ENCODE measurements around the gene ABCA5.
"Not testable (repeated sequence)": the region's sequence is repeated elsewhere in the genome, so short reads cannot be mapped to it uniquely, and the experiment has no call there.

ABCA5 gene

DNA sequence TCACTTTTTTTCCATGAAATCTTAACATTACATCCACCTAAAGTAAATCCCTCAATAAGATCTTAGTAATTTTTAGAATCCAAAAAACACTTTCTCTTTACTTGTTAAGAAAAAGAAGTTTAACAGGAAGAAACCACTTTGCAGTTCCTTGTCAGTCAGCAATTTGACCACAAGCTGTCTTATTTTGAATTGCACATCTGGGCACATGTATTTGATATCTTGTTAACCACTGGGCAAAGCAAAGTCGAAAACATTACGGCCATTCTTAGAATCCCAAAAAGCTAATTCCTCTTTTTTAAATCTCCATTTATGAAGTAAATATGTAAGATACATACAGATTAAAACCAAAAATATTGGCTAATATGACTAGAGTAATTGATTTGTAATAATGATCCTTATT, 99.4 kb downstream of the ABCA5 start:
- no peaks in the 10 kb centered on the region for H3K36me3 ChIP-seq (ENCODE audit: insufficient read depth, low read depth, low read length)
- H3K27ac ChIP-seq (ENCODE audit: low read length): no peak overlapping the region
- H3K9ac ChIP-seq (ENCODE audit: low read depth, low read length): no peak overlapping the region
- no peaks in the 10 kb centered on the region for H3K9me3 ChIP-seq (ENCODE audit: insufficient read depth, low read depth, low read length)
- H3K27me3 ChIP-seq (ENCODE audit: insufficient read depth, low read length): no peaks in the 10 kb centered on the region
- H3K4me3 ChIP-seq (ENCODE audit: low read length): no peak overlapping the region
- H3K4me1 ChIP-seq (ENCODE audit: insufficient read depth, low read length): no peaks in the 10 kb centered on the region

GRCh38 chr17:69223809-69224208, 103.1 kb downstream of the ABCA5 start:
- Histone ChIP-seq H3K9me3 (ENCODE audit: insufficient read depth, low read depth, low read length) (no peaks in the 10 kb centered on the region), H3K27ac (ENCODE audit: low read length) (no peak overlapping the region), H3K27me3 (ENCODE audit: insufficient read depth, low read length) (no peaks in the 10 kb centered on the region)

GRCh38 chr17:69222707-69223258, 104.2 kb downstream of the ABCA5 start:
- Histone ChIP-seq H3K36me3 (ENCODE audit: insufficient read depth, low read depth, low read length) (no peaks in the 10 kb centered on the region), H3K27ac (ENCODE audit: low read length) (no peak overlapping the region), H3K4me3 (ENCODE audit: low read length) (no peak overlapping the region), H3K27me3 (ENCODE audit: insufficient read depth, low read length) (no peaks in the 10 kb centered on the region), H3K9me3 (ENCODE audit: insufficient read depth, low read depth, low read length) (no peaks in the 10 kb centered on the region), H3K9ac (ENCODE audit: low read depth, low read length) (no peak overlapping the region), H3K4me1 (ENCODE audit: insufficient read depth, low read length) (no peaks in the 10 kb centered on the region)

More at GRCh38 chr17:69223809-69224208, 103.1 kb downstream of the ABCA5 start:
- no peaks in the 10 kb centered on the region for H3K36me3 ChIP-seq (ENCODE audit: insufficient read depth, low read depth, low read length)
- no peak overlapping the region for H3K4me3 ChIP-seq (ENCODE audit: low read length)
- no peaks in the 10 kb centered on the region for H3K4me1 ChIP-seq (ENCODE audit: insufficient read depth, low read length)
- H3K9ac ChIP-seq (ENCODE audit: low read depth, low read length): no peak overlapping the region

GRCh38 chr17:69220098-69220497, 106.8 kb downstream of the ABCA5 start:
- Histone ChIP-seq H3K4me3 (ENCODE audit: low read length) (no peak overlapping the region), H3K36me3 (ENCODE audit: insufficient read depth, low read depth, low read length) (no peaks in the 10 kb centered on the region), H3K27ac (ENCODE audit: low read length) (no peak overlapping the region), H3K9me3 (ENCODE audit: insufficient read depth, low read depth, low read length) (no peaks in the 10 kb centered on the region), H3K4me1 (ENCODE audit: insufficient read depth, low read length) (no peaks in the 10 kb centered on the region), H3K27me3 (ENCODE audit: insufficient read depth, low read length) (no peaks in the 10 kb centered on the region), H3K9ac (ENCODE audit: low read depth, low read length) (no peak overlapping the region)

GRCh38 chr17:69218986-69219385, 107.9 kb downstream of the ABCA5 start:
- no peak overlapping the region for H3K9ac ChIP-seq (ENCODE audit: low read depth, low read length)
- no peaks in the 10 kb centered on the region for H3K36me3 ChIP-seq (ENCODE audit: insufficient read depth, low read depth, low read length)
- no peak overlapping the region for H3K4me3 ChIP-seq (ENCODE audit: low read length)
- H3K4me1 ChIP-seq (ENCODE audit: insufficient read depth, low read length): no peaks in the 10 kb centered on the region
- no peak overlapping the region for H3K27ac ChIP-seq (ENCODE audit: low read length)
- H3K9me3 ChIP-seq (ENCODE audit: insufficient read depth, low read depth, low read length): no peaks in the 10 kb centered on the region
- no peaks in the 10 kb centered on the region for H3K27me3 ChIP-seq (ENCODE audit: insufficient read depth, low read length)

GRCh38 chr17:69213059-69213813, 113.7 kb downstream of the ABCA5 start:
- Histone ChIP-seq H3K4me1 (ENCODE audit: insufficient read depth, low read length) (no peaks in the 10 kb centered on the region; the same call in 1 of the 2 replicates), H3K9ac (ENCODE audit: low read depth, low read length) (no peak overlapping the region), H3K27me3 (ENCODE audit: insufficient read depth, low read length) (no peaks in the 10 kb centered on the region), H3K27ac (ENCODE audit: low read length) (no peak overlapping the region), H3K4me3 (ENCODE audit: low read length) (no peak overlapping the region), H3K36me3 (ENCODE audit: insufficient read depth, low read depth, low read length) (no peaks in the 10 kb centered on the region), H3K9me3 (ENCODE audit: insufficient read depth, low read depth, low read length) (no peaks in the 10 kb centered on the region)

- no peaks in the 10 kb centered on the region; the same call in 1 of the 2 replicates for H3K4me1 ChIP-seq (ENCODE audit: insufficient read depth, low read length)
- H3K9ac ChIP-seq (ENCODE audit: low read depth, low read length): no peak overlapping the region
- H3K27me3 ChIP-seq (ENCODE audit: insufficient read depth, low read length): no peaks in the 10 kb centered on the region
- no peak overlapping the region for H3K4me3 ChIP-seq (ENCODE audit: low read length)
- H3K9me3 ChIP-seq (ENCODE audit: insufficient read depth, low read depth, low read length): no peaks in the 10 kb centered on the region
- no peaks in the 10 kb centered on the region for H3K36me3 ChIP-seq (ENCODE audit: insufficient read depth, low read depth, low read length)
- no peak overlapping the region for H3K27ac ChIP-seq (ENCODE audit: low read length)
Measured at GRCh38 chr17:69208640-69209039, 118.3 kb downstream of the ABCA5 start.

DNA sequence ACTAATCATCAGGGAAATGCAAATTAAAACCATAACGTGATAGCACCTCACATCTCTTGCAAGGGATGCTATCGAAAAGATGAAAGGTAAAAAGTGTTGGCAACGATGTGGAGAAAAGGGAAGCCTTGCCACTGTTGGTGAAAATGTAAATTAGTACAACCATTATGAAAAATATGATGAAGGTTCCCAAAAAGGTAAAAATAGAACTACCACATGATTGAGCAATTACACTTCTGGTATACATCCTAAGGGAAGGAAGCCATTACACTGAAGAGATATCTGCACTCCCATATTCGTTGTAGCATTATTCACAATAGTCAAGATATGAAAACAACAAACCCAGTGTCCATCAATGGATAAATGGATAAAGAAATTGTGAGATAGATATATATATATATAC, 119.8 kb downstream of the ABCA5 start:
- Histone ChIP-seq H3K36me3 (ENCODE audit: insufficient read depth, low read depth, low read length) (no peaks in the 10 kb centered on the region), H3K9ac (ENCODE audit: low read depth, low read length) (no peak overlapping the region), H3K4me1 (ENCODE audit: insufficient read depth, low read length) (no peaks in the 10 kb centered on the region), H3K4me3 (ENCODE audit: low read length) (no peak overlapping the region), H3K9me3 (ENCODE audit: insufficient read depth, low read depth, low read length) (no peaks in the 10 kb centered on the region), H3K27me3 (ENCODE audit: insufficient read depth, low read length) (no peaks in the 10 kb centered on the region), H3K27ac (ENCODE audit: low read length) (no peak overlapping the region)

- no peaks in the 10 kb centered on the region for H3K36me3 ChIP-seq (ENCODE audit: insufficient read depth, low read depth, low read length)
- H3K27me3 ChIP-seq (ENCODE audit: insufficient read depth, low read length): no peaks in the 10 kb centered on the region
- H3K27ac ChIP-seq (ENCODE audit: low read length): no peak overlapping the region
- no peak overlapping the region for H3K9ac ChIP-seq (ENCODE audit: low read depth, low read length)
- no peaks in the 10 kb centered on the region for H3K4me1 ChIP-seq (ENCODE audit: insufficient read depth, low read length)
- no peaks in the 10 kb centered on the region for H3K9me3 ChIP-seq (ENCODE audit: insufficient read depth, low read depth, low read length)
- no peak overlapping the region for H3K4me3 ChIP-seq (ENCODE audit: low read length)
Measured at GRCh38 chr17:69198238-69198637, 128.7 kb downstream of the ABCA5 start.

DNA sequence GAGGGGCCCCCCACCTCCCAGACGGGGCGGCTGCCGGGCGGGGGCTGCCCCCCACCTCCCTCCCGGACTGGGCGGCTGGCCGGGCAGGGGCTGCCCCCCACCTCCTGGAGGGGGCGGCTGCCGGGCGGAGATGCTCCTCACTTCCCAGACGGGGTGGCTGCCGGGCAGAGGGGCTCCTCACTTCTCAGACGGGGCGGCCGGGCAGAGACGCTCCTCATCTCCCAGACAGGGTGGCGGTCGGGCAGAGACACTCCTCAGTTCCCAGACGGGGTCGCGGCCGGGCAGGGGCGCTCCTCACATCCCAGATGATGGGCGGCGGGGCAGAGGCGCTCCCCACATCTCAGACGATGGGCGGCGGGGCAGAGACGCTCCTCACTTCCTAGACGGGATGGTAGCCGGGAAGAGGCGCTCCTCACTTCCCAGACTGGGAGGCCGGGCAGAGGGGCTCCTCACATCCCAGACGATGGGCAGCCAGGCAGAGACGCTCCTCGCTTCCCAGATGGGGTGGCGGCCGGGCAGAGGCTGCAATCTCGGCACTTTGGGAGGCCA, 130.8 kb downstream of the ABCA5 start:
- H3K4me1 ChIP-seq (ENCODE audit: insufficient read depth, low read length); H3K9ac ChIP-seq (ENCODE audit: low read depth, low read length); H3K36me3 ChIP-seq (ENCODE audit: insufficient read depth, low read depth, low read length); H3K27ac ChIP-seq (ENCODE audit: low read length); H3K27me3 ChIP-seq (ENCODE audit: insufficient read depth, low read length); H3K9me3 ChIP-seq (ENCODE audit: insufficient read depth, low read depth, low read length); H3K4me3 ChIP-seq (ENCODE audit: low read length): not testable (repeated sequence)

All from iPS-20b (cell line).